Transverse colon (tissue), 4 donors: Measurements from ENCODE around the gene CACNA1I. TPM values are rescaled to one million over a fixed set of nuclear protein-coding genes. Genes with fewer than 3 reads are reported as not detected.
A peak's percentile ranks its signal among the peaks of the same experiment; 100 is the strongest.
"Not testable (repeated sequence)": the region's sequence is repeated elsewhere in the genome, so short reads cannot be mapped to it uniquely, and the experiment has no call there.

Experiments used
- DNase-seq: peaks from one replicate; pipeline ENCODE4 v3.0.0-alpha.2; 2019
- H3K27ac ChIP-seq, 4 donors: fragments of 200-600 bp; sonication (generic); 2 replicates each; pipeline ENCODE4 v1.5.1; 2016 to 2018; ENCODE audit warnings: inconsistent platforms in 4 of 4
- H3K27me3 ChIP-seq: fragments of 200-600 bp; sonication (generic); 2 replicates; pipeline ENCODE4 v1.5.1; 2017; ENCODE audit warnings: inconsistent platforms
- H3K36me3 ChIP-seq, 4 donors: fragments of 200-600 bp; sonication (generic); 2 replicates each; pipeline ENCODE4 v1.5.1; 2017 to 2019; ENCODE audit warnings: inconsistent platforms in 4 of 4
- H3K4me1 ChIP-seq, 4 donors: fragments of 200-600 bp; sonication (generic); 2 replicates each; pipeline ENCODE4 v1.5.1; 2017 to 2020; ENCODE audit warnings: inconsistent platforms in 4 of 4
- H3K4me3 ChIP-seq, 4 donors: fragments of 200-600 bp; sonication (generic); 1 replicate in 1 of 4; 2 replicates in 3 of 4; pipeline versions ENCODE4 v1.5.1 to v1.6.1; 2017 to 2019; ENCODE audit warnings: inconsistent platforms in 4 of 4
- H3K9me3 ChIP-seq, 2 donors: fragments of 200-600 bp; sonication (generic); 2 replicates each; pipeline ENCODE4 v1.5.1; 2017 to 2019; ENCODE audit warnings: inconsistent platforms in 2 of 2
- CTCF ChIP-seq, 5 experiments: fragments of 200-600 bp in 3 of 5; fragments of 450-650 bp in 2 of 5; sonication (generic) in 3 of 5; IDR thresholded peaks; 1 replicate in 2 of 5; 2 replicates in 3 of 5; pipeline ENCODE4 v1.5.1; 2016 to 2017; ENCODE audit warnings: antibody characterized with exemption in 5 of 5, inconsistent platforms in 3 of 5, mild to moderate bottlenecking in 2 of 5, moderate library complexity in 1 of 5
- EP300 ChIP-seq: sonication (generic); formaldehyde crosslinking; IDR thresholded peaks from one replicate; pipeline ENCODE4 v1.6.1; 2017; ENCODE audit warnings: antibody characterized with exemption, low read depth
- POLR2A ChIP-seq: fragments of 450-650 bp; IDR thresholded peaks from one replicate; pipeline ENCODE4 v1.6.1; 2016; ENCODE audit warnings: antibody characterized with exemption, mild to moderate bottlenecking, moderate library complexity
- POLR2AphosphoS5 ChIP-seq, 3 donors: sonication (generic); formaldehyde crosslinking; IDR thresholded peaks; one replicate each; pipeline ENCODE4 v1.6.1; 2016; ENCODE audit warnings: antibody characterized with exemption in 3 of 3
- WGBS, 2 donors: methylation state at CpG; one replicate each; pipeline ENCODE4 v1.1.5; 2018; ENCODE audit warnings: low coverage in 1 of 2; 5-methylcytosine and 5-hydroxymethylcytosine counted together
- in situ Hi-C, 4 donors: fragments of 200-750 bp; cut with MboI; loops; one replicate each; pipeline versions ENCODE4 v1.15.0 to v1.15.1; 2017; ENCODE audit warnings: low sequenced_read_pairs in 3 of 4, low pct_ligation_motif_present in 1 of 4, low pct_unique_long_range_greater_than_20kb in 1 of 4
- intact Hi-C: fragments of 100-400 bp; cut with DNase I; formaldehyde crosslinking; loops from one replicate; pipeline ENCODE4 v1.15.1; 2023; ENCODE audit warnings: low total_unique reads
- total RNA-seq, 4 donors: library from RNA; depleted of rRNA; stranded (reverse); fragments of >200 nt; gene quantifications; one replicate each; pipeline ENCODE4 v1.1.0, GENCODE V29; 2016

The CACNA1I gene
- 1 to 10 TPM in 2 of 4 donors, under 1 TPM in 2; 0.14 to 1.1 (median 0.66) TPM for total RNA-seq

- Histone ChIP-seq H3K27ac (no peak within 1 kb of the TSS), H3K4me1 (no peaks in the 10 kb centered on the region), H3K9me3 (no peaks in the 10 kb centered on the region), H3K4me3 (no peak within 1 kb of the TSS), H3K36me3 (no peaks in the 10 kb centered on the region), H3K27me3 (no peaks in the 10 kb centered on the region)
- TF ChIP-seq POLR2AphosphoS5 (IDR thresholded peaks at IDR 0.05): no peak
- TF ChIP-seq EP300: no peak
- no peak for TF ChIP-seq POLR2A
- TF ChIP-seq CTCF (IDR thresholded peaks at IDR 0.05): no peak
- WGBS, 2 donors: 76% methylated on average over 7 of the region's 14 CpGs; no CpG with 5 or more reads in 1 of the 2 donors
- intact Hi-C loops: no loop called here
- in situ Hi-C loops: no loop called here
- no peak for DNase-seq
These were observed at the start of gene CACNA1I for GRCh38 chr22:39570665-39571064. Gene CACNA1I, plus strand, starts transcription at chr22:39570753. Its CDS starts 0 bp downstream, at chr22:39570753.

- Histone ChIP-seq H3K4me1 (peaks cover 22 to 50% (median 42%) of the 10 kb centered on the region in 4 donors), H3K4me3 (peak overlapping the region; percentile 93 to 96 (median 94)), H3K36me3 (peaks cover 0 to 14% (median 9%) of the 10 kb centered on the region in 4 donors), H3K27ac (peak overlapping the region; percentile 96 to 100 (median 100))
- in situ Hi-C loops, H3K9me3 ChIP-seq, H3K27me3 ChIP-seq, DNase-seq: not testable (repeated sequence)
- intact Hi-C loops: loop anchor here (10.0 kb wide), 1 partner anchor 346 kb away; no protein-coding TSS in a partner anchor
- 2% methylated on average over 20 of the region's 28 CpGs; no CpG with 5 or more reads in 1 of the 2 donors for WGBS, 2 donors
These were observed 49.3 kb upstream of the CACNA1I start for GRCh38 chr22:39521106-39521885.

GRCh38 chr22:39522091-39522490 lies 48.5 kb upstream of the CACNA1I start:
- WGBS, 2 donors: 0 to 12% methylated on average over 4 to 5 of the region's 5 CpGs
- in situ Hi-C loops, H3K27me3 ChIP-seq, DNase-seq, H3K9me3 ChIP-seq: not testable (repeated sequence)
- peak overlapping the region; percentile 93 to 96 (median 94) for H3K4me3 ChIP-seq
- intact Hi-C loops: loop anchor here (10.0 kb wide), 1 partner anchor 347 kb away; no protein-coding TSS in a partner anchor
- peak overlapping the region; percentile 96 to 100 (median 100) for H3K27ac ChIP-seq
- peaks cover 0 to 14% (median 9%) of the 10 kb centered on the region in 4 donors for H3K36me3 ChIP-seq
- peaks cover 23 to 56% (median 47%) of the 10 kb centered on the region in 4 donors for H3K4me1 ChIP-seq

- in situ Hi-C loops: no loop called here
- Histone ChIP-seq H3K4me1 (peaks cover 29 to 62% (median 53%) of the 10 kb centered on the region in 4 donors), H3K27ac (peak overlapping the region; percentile 96 to 100 (median 100)), H3K4me3 (peak overlapping the region; percentile 93 to 96 (median 94)), H3K36me3 (peaks cover 0 to 14% (median 9%) of the 10 kb centered on the region in 4 donors), H3K27me3 (no peaks in the 10 kb centered on the region), H3K9me3 (no peaks in the 10 kb centered on the region)
- peak; percentile 69 for DNase-seq
- intact Hi-C loops: loop anchor here (10.0 kb wide), 1 partner anchor 348 kb away; no protein-coding TSS in a partner anchor
- WGBS, 2 donors: 7 to 9% methylated on average over 4 to 14 of the region's 14 CpGs
- no peak for TF ChIP-seq EP300
- TF ChIP-seq POLR2AphosphoS5 (IDR thresholded peaks at IDR 0.05): peak; percentile 31 to 54 (median 53)
- peak; percentile 49 for TF ChIP-seq POLR2A
These were observed 47.8 kb upstream of the CACNA1I start for GRCh38 chr22:39522567-39523300.

GRCh38 chr22:39524089-39524752 lies 46.3 kb upstream of the CACNA1I start:
- no peak for TF ChIP-seq CTCF (IDR thresholded peaks at IDR 0.05)
- no peak for TF ChIP-seq EP300
- TF ChIP-seq POLR2AphosphoS5 (IDR thresholded peaks at IDR 0.05): no peak
- no peak for TF ChIP-seq POLR2A
- intact Hi-C loops: loop anchor here (10.0 kb wide), 1 partner anchor 349 kb away; no protein-coding TSS in a partner anchor
- Histone ChIP-seq H3K4me1 (peaks cover 38 to 64% (median 59%) of the 10 kb centered on the region in 4 donors), H3K27ac (peak overlapping the region; percentile 96 to 100 (median 100)), H3K4me3 (peak overlapping the region in 1 of 4 donors; percentile 93), H3K27me3 (no peaks in the 10 kb centered on the region), H3K9me3 (no peaks in the 10 kb centered on the region), H3K36me3 (peaks cover 0 to 14% (median 9%) of the 10 kb centered on the region in 4 donors)
- in situ Hi-C loops: no loop called here
- WGBS, 2 donors: 66% methylated on average over 6 of the region's 13 CpGs; no CpG with 5 or more reads in 1 of the 2 donors
- DNase-seq: no peak
